GM12878 (cell line): ENCODE data around the gene DDIT3.

Source experiments
- ATF2 ChIP-seq: IDR thresholded peaks from 2 replicates; pipeline ENCODE4 v1.6.1; 2012; ENCODE audit warnings: low read length, inconsistent platforms
- ATF3 ChIP-seq: IDR thresholded peaks from 2 replicates; pipeline ENCODE4 v1.6.1; 2011; ENCODE audit warnings: low read depth, mild to moderate bottlenecking, low read length, moderate library complexity, borderline replicate concordance; ENCODE audit errors: extremely low read depth
- CEBPB ChIP-seq, 2 experiments: fragments of 150-350 bp in 1 of 2; IDR thresholded peaks; 2 replicates each; pipeline ENCODE4 v1.6.1; 2012 to 2014; ENCODE audit warnings: low read depth in 2 of 2, low read length in 2 of 2, borderline replicate concordance in 1 of 2, inconsistent platforms in 1 of 2
- CHD1 ChIP-seq: IDR thresholded peaks from 2 replicates; pipeline ENCODE4 v1.6.1; 2012; ENCODE audit warnings: low read depth, low read length, improper control_type of control experiment
- CTCF ChIP-seq, 3 experiments: IDR thresholded peaks in 2 of 3; conservative IDR thresholded peaks in 1 of 3; 2 replicates each; pipeline ENCODE4 v1.5.1; 2011; ENCODE audit warnings: low read depth in 3 of 3, low read length in 3 of 3, mild to moderate bottlenecking in 3 of 3, control low read depth in 2 of 3, moderate library complexity in 2 of 3, inconsistent platforms in 1 of 3, mixed read lengths in 1 of 3; ENCODE audit not compliant: control insufficient read depth in 2 of 3, insufficient read depth in 1 of 3; ENCODE audit errors: extremely low read depth in 1 of 3
- MYB ChIP-seq: fragments of 150-350 bp; IDR thresholded peaks from 2 replicates; pipeline ENCODE4 v1.6.1; 2014; ENCODE audit warnings: mild to moderate bottlenecking, low read depth, low read length, borderline replicate concordance
- POLR2AphosphoS5 ChIP-seq: IDR thresholded peaks from 2 replicates; pipeline ENCODE4 v1.6.1; 2011; ENCODE audit warnings: mild to moderate bottlenecking, low read length, inconsistent platforms
- RBBP5 ChIP-seq: fragments of 200-600 bp; sonication (generic); conservative IDR thresholded peaks from 2 replicates; pipeline ENCODE4 v1.6.1; 2016
- SUZ12 ChIP-seq: fragments of 200-600 bp; sonication (generic); IDR thresholded peaks from one replicate; pipeline ENCODE4 v1.6.1; 2018; ENCODE audit warnings: antibody characterized with exemption, mild to moderate bottlenecking; ENCODE audit not compliant: unreplicated experiment
- TF ChIP-seq, protein P1 (sequence below): fragments of 450-650 bp; IDR thresholded peaks from 2 replicates; pipeline ENCODE4 v1.6.1; 2017; ENCODE audit warnings: mild to moderate bottlenecking
- TF ChIP-seq, protein P2 (sequence below): IDR thresholded peaks from 2 replicates; pipeline ENCODE4 v1.6.1; 2011; ENCODE audit warnings: low read depth, low read length, improper control_type of control experiment, borderline replicate concordance

GRCh38 chr12:57524814-57525614, 4.7 kb upstream of the DDIT3 start:
- TF ChIP-seq, protein P1, sequence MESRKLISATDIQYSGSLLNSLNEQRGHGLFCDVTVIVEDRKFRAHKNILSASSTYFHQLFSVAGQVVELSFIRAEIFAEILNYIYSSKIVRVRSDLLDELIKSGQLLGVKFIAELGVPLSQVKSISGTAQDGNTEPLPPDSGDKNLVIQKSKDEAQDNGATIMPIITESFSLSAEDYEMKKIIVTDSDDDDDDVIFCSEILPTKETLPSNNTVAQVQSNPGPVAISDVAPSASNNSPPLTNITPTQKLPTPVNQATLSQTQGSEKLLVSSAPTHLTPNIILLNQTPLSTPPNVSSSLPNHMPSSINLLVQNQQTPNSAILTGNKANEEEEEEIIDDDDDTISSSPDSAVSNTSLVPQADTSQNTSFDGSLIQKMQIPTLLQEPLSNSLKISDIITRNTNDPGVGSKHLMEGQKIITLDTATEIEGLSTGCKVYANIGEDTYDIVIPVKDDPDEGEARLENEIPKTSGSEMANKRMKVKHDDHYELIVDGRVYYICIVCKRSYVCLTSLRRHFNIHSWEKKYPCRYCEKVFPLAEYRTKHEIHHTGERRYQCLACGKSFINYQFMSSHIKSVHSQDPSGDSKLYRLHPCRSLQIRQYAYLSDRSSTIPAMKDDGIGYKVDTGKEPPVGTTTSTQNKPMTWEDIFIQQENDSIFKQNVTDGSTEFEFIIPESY: no peak
- no peak for TF ChIP-seq SUZ12
- TF ChIP-seq CTCF (IDR thresholded peaks at IDR 0.05 in 2 of 3, conservative IDR thresholded peaks at IDR 0.05 in 1 of 3; ENCODE audit: control insufficient read depth in 2 of 3, extremely low read depth in 1 of 3, insufficient read depth in 1 of 3, low read depth in 3 of 3, low read length in 3 of 3): no peak
- TF ChIP-seq RBBP5: no peak
- no peak for TF ChIP-seq ATF2
- TF ChIP-seq CEBPB (IDR thresholded peaks at IDR 0.05; ENCODE audit: borderline replicate concordance in 1 of 2, low read depth in 2 of 2, low read length in 2 of 2): no peak
- no peak for TF ChIP-seq ATF3
- TF ChIP-seq POLR2AphosphoS5: no peak; the same call in 1 of the 2 replicates
- TF ChIP-seq, protein P2, sequence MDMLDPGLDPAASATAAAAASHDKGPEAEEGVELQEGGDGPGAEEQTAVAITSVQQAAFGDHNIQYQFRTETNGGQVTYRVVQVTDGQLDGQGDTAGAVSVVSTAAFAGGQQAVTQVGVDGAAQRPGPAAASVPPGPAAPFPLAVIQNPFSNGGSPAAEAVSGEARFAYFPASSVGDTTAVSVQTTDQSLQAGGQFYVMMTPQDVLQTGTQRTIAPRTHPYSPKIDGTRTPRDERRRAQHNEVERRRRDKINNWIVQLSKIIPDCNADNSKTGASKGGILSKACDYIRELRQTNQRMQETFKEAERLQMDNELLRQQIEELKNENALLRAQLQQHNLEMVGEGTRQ: no peak
- no peak for TF ChIP-seq CHD1
- no peak for TF ChIP-seq MYB
